ENCODE results near the gene PIGN.
A peak's percentile ranks its signal among the peaks of the same experiment; 100 is the strongest.

Gene PIGN

GRCh38 chr18:62119884-62120283 is 67.0 kb downstream of the PIGN start:
- TF ChIP-seq CTCF (conservative IDR thresholded peaks at IDR 0.05; ENCODE audit: low read depth, low read length) = no peak
- no peak for DNase-seq (ENCODE audit: low read depth)
- no peak overlapping the region for H3K4me3 ChIP-seq (ENCODE audit: low read depth, low read length)

- TF ChIP-seq CTCF (conservative IDR thresholded peaks at IDR 0.05; ENCODE audit: low read depth, low read length) = no peak
- no peak overlapping the region for H3K4me3 ChIP-seq (ENCODE audit: low read depth, low read length)
- peak; percentile 67 for DNase-seq (ENCODE audit: low read depth)
Observed at GRCh38 chr18:62118328-62118727, 68.5 kb downstream of the PIGN start.

- H3K4me3 ChIP-seq (ENCODE audit: low read depth, low read length) = no peak overlapping the region
- no peak for TF ChIP-seq CTCF (conservative IDR thresholded peaks at IDR 0.05; ENCODE audit: low read depth, low read length)
- no peak for DNase-seq (ENCODE audit: low read depth)
Observed at GRCh38 chr18:62109676-62110075, 77.2 kb downstream of the PIGN start.

- no peak for DNase-seq (ENCODE audit: low read depth)
- TF ChIP-seq CTCF (conservative IDR thresholded peaks at IDR 0.05; ENCODE audit: low read depth, low read length) = no peak
- H3K4me3 ChIP-seq (ENCODE audit: low read depth, low read length) = no peak overlapping the region
Observed at GRCh38 chr18:62107881-62108280, 79.0 kb downstream of the PIGN start.

- no peak overlapping the region for H3K4me3 ChIP-seq (ENCODE audit: low read depth, low read length)
- DNase-seq (ENCODE audit: low read depth) = peak; percentile 36
- TF ChIP-seq CTCF (conservative IDR thresholded peaks at IDR 0.05; ENCODE audit: low read depth, low read length) = no peak
Observed at GRCh38 chr18:62106271-62106670, 80.6 kb downstream of the PIGN start.

GRCh38 chr18:62105376-62105775 is 81.5 kb downstream of the PIGN start:
- peak; percentile 69 for DNase-seq (ENCODE audit: low read depth)
- H3K4me3 ChIP-seq (ENCODE audit: low read depth, low read length) = no peak overlapping the region
- TF ChIP-seq CTCF (conservative IDR thresholded peaks at IDR 0.05; ENCODE audit: low read depth, low read length) = no peak

GRCh38 chr18:62102221-62102620 is 84.6 kb downstream of the PIGN start:
- DNase-seq (ENCODE audit: low read depth) = no peak
- no peak for TF ChIP-seq CTCF (conservative IDR thresholded peaks at IDR 0.05; ENCODE audit: low read depth, low read length)

More at GRCh38 chr18:62102221-62102620, 84.6 kb downstream of the PIGN start:
- no peak overlapping the region for H3K4me3 ChIP-seq (ENCODE audit: low read depth, low read length)

All from choroid plexus epithelial cell (primary cell).